Upper lobe of left lung (tissue), 6 donors: Measurements from ENCODE around the gene SFTA2. TPM values are rescaled to one million over a fixed set of nuclear protein-coding genes. Genes with fewer than 3 reads are reported as not detected.

Experiments
- ATAC-seq, 2 donors: fragments of 200-7000 bp; cut with Tn5 transposase; one replicate each; pipeline ENCODE4 v1.9.1; 2022; ENCODE audit warnings: mild to moderate bottlenecking in 2 of 2, moderate library complexity in 2 of 2; ENCODE audit not compliant: low FRiP score in 2 of 2
- DNase-seq, 2 donors: peaks; one replicate each; pipeline ENCODE4 v3.0.0-alpha.2; 2019 to 2020
- H3K27ac ChIP-seq, 4 donors: fragments of 200-600 bp; sonication (generic); one replicate each; pipeline ENCODE4 v1.5.1; 2016 to 2019
- H3K27me3 ChIP-seq, 4 donors: fragments of 200-600 bp; sonication (generic); one replicate each; pipeline ENCODE4 v1.5.1; 2017 to 2019
- H3K36me3 ChIP-seq, 4 donors: fragments of 200-600 bp; sonication (generic); one replicate each; pipeline ENCODE4 v1.5.1; 2016 to 2019
- H3K4me1 ChIP-seq, 4 donors: fragments of 200-600 bp; sonication (generic); one replicate each; pipeline ENCODE4 v1.5.1; 2018 to 2019
- H3K4me3 ChIP-seq, 4 donors: fragments of 200-600 bp; sonication (generic); one replicate each; pipeline ENCODE4 v1.5.1; 2017 to 2019; ENCODE audit warnings: mild to moderate bottlenecking in 2 of 4, moderate library complexity in 1 of 4
- H3K9me3 ChIP-seq, 4 donors: fragments of 200-600 bp; sonication (generic); one replicate each; pipeline ENCODE4 v1.5.1; 2018 to 2019
- CTCF ChIP-seq, 6 experiments: fragments of 450-650 bp in 4 of 6; fragments of 200-600 bp in 2 of 6; sonication (generic) in 2 of 6; IDR thresholded peaks; one replicate each; pipeline ENCODE4 v1.5.1; 2016 to 2019; ENCODE audit warnings: antibody characterized with exemption in 6 of 6
- EP300 ChIP-seq, 4 donors: sonication (generic); formaldehyde crosslinking; IDR thresholded peaks; one replicate each; pipeline ENCODE4 v1.5.1; 2017; ENCODE audit warnings: antibody characterized with exemption in 4 of 4, control low read depth in 2 of 4
- POLR2A ChIP-seq, 4 donors: fragments of 450-650 bp; IDR thresholded peaks; one replicate each; pipeline ENCODE4 v1.5.1; 2016 to 2017; ENCODE audit warnings: antibody characterized with exemption in 4 of 4, mild to moderate bottlenecking in 2 of 4
- POLR2AphosphoS5 ChIP-seq, 2 donors: sonication (generic); formaldehyde crosslinking; IDR thresholded peaks; one replicate each; pipeline ENCODE4 v1.5.1; 2017; ENCODE audit warnings: antibody characterized with exemption in 2 of 2
- WGBS, 2 donors: methylation state at CpG; one replicate each; pipeline ENCODE4 v1.1.5; 2017 to 2018; 5-methylcytosine and 5-hydroxymethylcytosine counted together
- total RNA-seq, 6 donors: library from RNA; depleted of rRNA in 4 of 6; stranded (reverse); fragments of >200 nt in 4 of 6; gene quantifications; one replicate each; pipeline versions ENCODE4 v1.1.0 to v1.2.1, GENCODE V29; 2016 to 2021
- donor health status: DM: no; HTN: no; CAD: no; lungs with moderate emphysema.
- donor health status: DM: no; HTN: yes; CAD: no; lungs with severe emphysema.

SFTA2 gene
- total RNA-seq, 6 donors from 2014 or later: 80.7 to 511 (median 229) TPM

GRCh38 chr6:30885999-30886896 lies 45.7 kb downstream of the SFTA2 start:
- peak in 1 of 2 donors; percentile 14 for ATAC-seq
- H3K27ac ChIP-seq: peak overlapping the region; percentile 77 to 89 (median 83)
- H3K4me1 ChIP-seq: peaks cover 31 to 44% (median 35%) of the 10 kb centered on the region in 4 donors
- TF ChIP-seq POLR2A (IDR thresholded peaks at IDR 0.05): peak in 1 of 4 donors; percentile 30
- TF ChIP-seq EP300 (IDR thresholded peaks at IDR 0.05): no peak
- WGBS, 2 donors: 29 to 42% methylated on average over 12 to 18 of the region's 18 CpGs
- DNase-seq: peak in 1 of 2 donors; percentile 45
- peak overlapping the region in 3 of 4 donors; percentile 57 to 80 (median 70) for H3K4me3 ChIP-seq
- H3K36me3 ChIP-seq: peaks cover 3 to 24% (median 12%) of the 10 kb centered on the region in 4 donors
- H3K27me3 ChIP-seq: no peaks in the 10 kb centered on the region
- no peaks in the 10 kb centered on the region for H3K9me3 ChIP-seq

- Histone ChIP-seq H3K36me3 (peaks cover under 1 to 17% (median 8%) of the 10 kb centered on the region in 4 donors), H3K9me3 (no peaks in the 10 kb centered on the region), H3K4me3 (peak overlapping the region in 3 of 4 donors; percentile 57 to 80 (median 70)), H3K27ac (peak overlapping the region; percentile 77 to 89 (median 83)), H3K27me3 (no peaks in the 10 kb centered on the region), H3K4me1 (peaks cover 31 to 44% (median 35%) of the 10 kb centered on the region in 4 donors)
- DNase-seq: peak in 1 of 2 donors; percentile 58
- no peak for TF ChIP-seq EP300 (IDR thresholded peaks at IDR 0.05)
- TF ChIP-seq POLR2A (IDR thresholded peaks at IDR 0.05): peak in 1 of 4 donors; percentile 11
- peak; percentile 18 to 35 for TF ChIP-seq POLR2AphosphoS5 (IDR thresholded peaks at IDR 0.05)
- WGBS, 2 donors: 48 to 57% methylated on average over 7 of the region's 7 CpGs
- peak; percentile 3 to 73 for ATAC-seq
Observed at GRCh38 chr6:30885481-30885998, 46.4 kb downstream of the SFTA2 start.

GRCh38 chr6:30884521-30885480 lies 47.2 kb downstream of the SFTA2 start:
- WGBS, 2 donors: 18 to 30% methylated on average over 11 to 37 of the region's 59 CpGs
- H3K4me3 ChIP-seq: peak overlapping the region; percentile 57 to 80 (median 74)
- peak overlapping the region; percentile 77 to 89 (median 83) for H3K27ac ChIP-seq
- H3K27me3 ChIP-seq: no peaks in the 10 kb centered on the region
- ATAC-seq (peak; percentile 2 to 54), DNase-seq (peak; percentile 71 to 74)
- peaks cover 0 to 11% (median 5%) of the 10 kb centered on the region in 4 donors for H3K36me3 ChIP-seq
- H3K9me3 ChIP-seq: no peaks in the 10 kb centered on the region
- H3K4me1 ChIP-seq: peaks cover 31 to 44% (median 35%) of the 10 kb centered on the region in 4 donors
- no peak for TF ChIP-seq EP300 (IDR thresholded peaks at IDR 0.05)
- TF ChIP-seq POLR2AphosphoS5 (IDR thresholded peaks at IDR 0.05): peak in 1 of 2 donors; percentile 10
- no peak for TF ChIP-seq CTCF (IDR thresholded peaks at IDR 0.05)
- TF ChIP-seq POLR2A (IDR thresholded peaks at IDR 0.05): no peak

- Histone ChIP-seq H3K27me3 (no peaks in the 10 kb centered on the region), H3K4me3 (peak within 1 kb of the TSS; percentile 57 to 80 (median 74)), H3K4me1 (peaks cover 31 to 44% (median 35%) of the 10 kb centered on the region in 4 donors), H3K36me3 (peaks cover 0 to 2% (median 0%) of the 10 kb centered on the region in 4 donors), H3K27ac (peak within 1 kb of the TSS; percentile 77 to 89 (median 83)), H3K9me3 (no peaks in the 10 kb centered on the region)
- TF ChIP-seq EP300 (IDR thresholded peaks at IDR 0.05): no peak
- peak in 1 of 6 experiments; percentile 5 for TF ChIP-seq CTCF (IDR thresholded peaks at IDR 0.05)
- TF ChIP-seq POLR2A (IDR thresholded peaks at IDR 0.05): peak in 2 of 4 donors; percentile 26 to 48
- 11 to 15% methylated on average over 35 to 62 of the region's 62 CpGs for WGBS, 2 donors
- DNase-seq: peak; percentile 67 to 94
- peak; percentile 35 to 86 for ATAC-seq
Observed at GRCh38 chr6:30883685-30884520, 48.1 kb downstream of the SFTA2 start, which contains the start of gene DDR1. DDR1 (plus strand) TSS chr6:30884519; CDS start chr6:30888730, 4,211 bp downstream.
